ENCODE results near the gene AGTR1.

- TF ChIP-seq CTCF (IDR thresholded peaks at IDR 0.05) (no peak), EZH2 (IDR thresholded peaks at IDR 0.05) (no peak), EZH2phosphoT487 (IDR thresholded peaks at IDR 0.05) (no peak)
These were observed 48.9 kb upstream of the AGTR1 start for GRCh38 chr3:148648685-148649352.

All from neural progenitor cell (in vitro differentiated cells).